Activated CD4-positive, alpha-beta T cell treated with anti-CD3 and anti-CD28 coated beads for 48 hours (primary cell): Measurements from ENCODE around the gene GRID1.
"Not testable (repeated sequence)": the region's sequence is repeated elsewhere in the genome, so short reads cannot be mapped to it uniquely, and the experiment has no call there.

ENCODE experiments used
- DNase-seq: peaks from one replicate; pipeline ENCODE4 v3.0.0-alpha.2; 2020

Gene GRID1

DNA sequence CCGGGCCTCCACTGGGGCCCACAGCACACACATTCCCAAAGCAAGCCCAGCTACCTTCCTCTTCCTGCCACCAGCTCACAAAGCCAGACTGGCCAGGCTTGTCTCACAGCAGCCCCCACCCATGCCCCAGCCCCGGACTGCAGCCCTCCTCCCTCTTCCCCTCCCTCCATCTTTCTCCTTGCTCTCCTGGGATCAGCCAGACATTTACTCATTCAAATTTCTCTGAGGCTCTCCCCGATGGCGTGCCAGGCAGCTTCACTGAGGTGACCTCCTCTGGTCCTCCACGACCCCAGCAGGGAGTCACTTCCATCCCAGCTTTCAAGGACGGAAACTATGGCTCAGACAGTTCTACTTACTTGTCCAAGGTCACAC lies 187.5 kb downstream of the GRID1 start:
- DNase-seq, result no peak

DNA sequence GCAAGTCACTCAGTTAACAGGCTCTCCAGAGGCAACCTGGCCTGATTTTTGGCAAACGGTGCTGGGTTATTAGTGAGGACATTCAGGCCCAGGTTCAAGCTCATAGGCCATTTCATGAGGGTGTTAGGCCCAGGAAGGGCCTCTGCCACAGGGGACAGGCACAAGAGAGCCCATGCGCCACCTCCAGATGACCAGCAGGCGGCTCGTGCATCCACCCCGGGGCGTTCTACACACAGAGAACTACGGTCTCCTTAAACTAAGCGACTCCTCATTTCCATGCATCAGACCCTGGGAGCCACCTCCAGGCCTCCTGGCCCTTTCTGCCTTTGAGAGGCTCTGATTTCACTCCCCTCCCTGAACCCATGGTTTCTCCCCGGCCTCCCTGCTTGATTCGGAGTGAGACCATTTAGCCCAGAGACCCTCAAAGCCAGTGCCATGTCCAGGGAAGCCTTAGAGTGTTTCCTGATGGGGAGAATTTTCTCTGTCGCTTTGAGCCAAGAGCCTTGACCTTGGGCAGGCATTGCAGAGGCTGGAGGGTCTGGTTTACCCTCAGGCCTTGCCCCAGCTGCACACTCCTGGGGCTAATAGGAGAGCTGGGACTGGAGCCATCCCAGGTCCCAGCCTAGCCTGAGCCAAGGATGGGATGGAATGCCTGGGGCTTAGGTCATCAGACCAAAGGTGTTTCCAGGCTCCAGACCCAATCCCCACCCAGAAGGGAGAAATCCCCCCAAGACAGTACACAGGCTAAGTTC lies 188.0 kb downstream of the GRID1 start:
- DNase-seq, result peak; percentile 14

DNA sequence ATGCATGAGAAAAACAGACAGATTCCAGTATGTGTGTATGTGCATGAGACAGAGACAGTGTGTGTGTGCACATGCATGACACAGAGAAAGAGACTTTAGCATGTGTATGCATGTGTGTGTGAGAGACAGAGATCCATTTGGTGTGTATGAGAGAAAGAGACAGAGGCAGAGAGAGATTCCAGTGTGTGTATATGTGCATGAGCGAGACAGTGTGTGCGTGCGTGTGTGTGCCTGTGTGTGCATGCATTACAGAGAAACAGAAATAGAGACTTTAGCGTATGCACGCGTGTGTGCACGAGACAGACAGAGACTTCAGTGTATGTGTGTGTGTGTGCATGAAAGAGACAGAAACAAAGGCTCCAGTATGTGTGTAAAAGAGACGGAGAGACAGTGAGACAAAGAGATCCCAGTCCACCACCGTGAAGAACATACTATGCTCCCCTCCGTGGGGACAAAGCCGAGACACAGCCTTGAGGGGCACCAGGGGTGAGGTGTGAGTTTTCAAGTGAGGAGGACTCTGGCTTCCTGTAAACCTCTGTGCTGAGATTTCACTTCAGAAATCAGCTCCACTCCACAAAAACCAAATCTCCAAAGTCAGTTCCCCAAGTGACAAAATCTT lies 188.9 kb downstream of the GRID1 start:
- DNase-seq, result no peak

DNA sequence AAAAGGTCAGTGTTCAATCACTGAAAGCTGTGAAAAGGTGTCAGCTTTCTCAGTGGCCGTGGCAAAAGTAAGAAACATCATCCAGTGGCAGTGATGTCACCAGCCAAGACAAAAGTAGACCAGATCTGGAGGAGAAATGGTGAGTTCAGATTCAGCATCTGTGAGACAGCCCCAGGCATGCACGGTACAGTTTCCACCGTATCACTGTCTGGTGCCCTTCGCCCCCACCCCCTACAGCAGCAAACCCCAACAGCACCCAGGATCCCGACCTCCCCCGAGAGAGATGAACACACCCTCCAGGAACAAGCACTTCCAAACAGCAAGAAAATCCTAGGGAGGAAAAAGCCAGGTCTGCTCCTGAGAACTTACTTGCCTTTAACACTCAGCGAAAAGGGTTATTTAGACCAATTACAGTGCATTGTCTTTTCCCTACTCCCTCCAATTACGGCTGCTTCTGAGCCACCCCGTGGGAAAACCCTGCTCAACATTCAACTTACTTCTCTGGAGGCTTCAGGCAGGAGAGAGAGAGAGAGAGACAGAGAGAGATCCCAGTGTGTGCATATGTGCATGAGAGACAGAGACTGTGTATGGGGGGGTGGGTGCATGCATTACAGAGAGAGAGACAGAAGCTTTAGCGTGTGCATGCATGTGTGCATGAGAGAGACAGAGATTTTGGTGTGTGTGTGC lies 189.6 kb downstream of the GRID1 start:
- DNase-seq, result no peak

DNA sequence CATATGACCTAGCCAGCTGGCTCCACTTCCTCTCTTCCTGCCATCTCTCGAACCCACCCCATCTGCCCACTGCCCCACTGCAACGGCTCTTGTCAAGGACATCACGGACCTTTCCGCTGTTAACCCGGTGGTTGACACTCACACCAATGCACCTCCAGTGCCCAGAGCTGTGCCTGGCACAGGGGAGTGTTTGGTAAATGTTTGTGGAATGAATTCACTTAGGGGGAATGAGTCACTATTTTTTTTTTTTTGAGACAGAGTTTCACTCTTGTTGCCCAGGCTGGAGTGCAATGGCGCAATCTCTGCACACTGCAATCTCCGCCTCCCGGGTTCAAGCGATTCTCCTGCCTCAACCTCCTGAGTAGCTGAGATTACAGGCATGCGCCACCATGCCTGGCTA lies 191.1 kb downstream of the GRID1 start:
- not testable (repeated sequence) for DNase-seq

DNA sequence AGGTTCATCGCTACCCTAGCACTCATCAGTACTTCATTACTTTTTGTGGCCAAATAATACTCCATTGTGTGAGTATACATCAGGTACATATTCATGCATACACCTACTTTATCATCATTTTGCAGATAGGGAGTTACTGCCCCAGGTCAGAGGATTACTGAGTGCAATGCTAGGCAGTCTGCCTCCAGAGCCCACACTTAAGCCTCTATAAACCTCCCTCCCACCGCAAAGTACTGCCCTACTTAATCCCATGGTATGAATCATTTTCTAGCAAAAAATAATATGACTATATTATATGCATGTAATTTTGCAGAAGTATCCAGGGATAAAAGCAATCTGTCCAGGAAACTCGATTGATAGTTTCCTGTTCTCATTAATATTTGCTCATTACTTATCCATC lies 194.3 kb downstream of the GRID1 start:
- DNase-seq, result no peak

DNA sequence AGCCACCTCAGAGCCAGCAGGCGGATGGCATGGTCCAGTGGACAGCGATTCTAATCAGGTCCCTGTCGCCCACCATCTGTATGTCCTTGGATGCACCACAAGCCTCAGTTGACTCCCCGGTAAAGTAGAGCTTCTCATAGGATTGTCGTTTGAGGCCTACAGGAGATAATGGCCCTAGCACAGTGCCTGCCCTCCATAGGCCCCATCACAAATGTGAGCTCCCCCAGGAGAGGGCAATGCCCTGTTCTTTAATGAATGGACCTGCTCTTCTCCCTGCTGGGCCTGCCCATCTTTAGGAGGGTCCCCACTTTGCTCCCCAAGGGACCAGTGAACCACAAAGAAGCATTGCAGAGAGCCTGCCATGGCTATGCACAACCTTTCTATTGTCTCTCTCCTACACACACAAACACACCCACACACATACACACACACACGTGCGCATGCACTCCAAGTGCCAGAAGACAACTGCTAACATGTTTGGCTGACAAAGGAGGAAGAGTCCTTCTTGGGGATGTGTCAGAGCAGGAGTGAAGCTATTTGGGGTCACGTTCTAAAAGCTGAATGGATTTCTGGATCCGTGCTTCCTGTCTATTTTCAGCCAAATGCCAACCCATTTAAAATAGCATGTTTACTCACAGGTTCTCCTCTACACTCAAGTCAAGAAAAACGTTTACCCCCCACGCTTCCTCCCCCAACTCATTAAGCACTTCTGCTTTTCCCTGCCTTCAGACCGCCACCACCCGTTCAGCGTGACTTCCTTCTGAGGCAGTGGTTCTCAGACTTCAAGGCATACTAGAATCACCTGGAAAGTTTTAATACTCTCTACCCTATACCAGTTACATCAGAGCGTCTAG lies 196.1 kb downstream of the GRID1 start:
- no peak for DNase-seq

DNA sequence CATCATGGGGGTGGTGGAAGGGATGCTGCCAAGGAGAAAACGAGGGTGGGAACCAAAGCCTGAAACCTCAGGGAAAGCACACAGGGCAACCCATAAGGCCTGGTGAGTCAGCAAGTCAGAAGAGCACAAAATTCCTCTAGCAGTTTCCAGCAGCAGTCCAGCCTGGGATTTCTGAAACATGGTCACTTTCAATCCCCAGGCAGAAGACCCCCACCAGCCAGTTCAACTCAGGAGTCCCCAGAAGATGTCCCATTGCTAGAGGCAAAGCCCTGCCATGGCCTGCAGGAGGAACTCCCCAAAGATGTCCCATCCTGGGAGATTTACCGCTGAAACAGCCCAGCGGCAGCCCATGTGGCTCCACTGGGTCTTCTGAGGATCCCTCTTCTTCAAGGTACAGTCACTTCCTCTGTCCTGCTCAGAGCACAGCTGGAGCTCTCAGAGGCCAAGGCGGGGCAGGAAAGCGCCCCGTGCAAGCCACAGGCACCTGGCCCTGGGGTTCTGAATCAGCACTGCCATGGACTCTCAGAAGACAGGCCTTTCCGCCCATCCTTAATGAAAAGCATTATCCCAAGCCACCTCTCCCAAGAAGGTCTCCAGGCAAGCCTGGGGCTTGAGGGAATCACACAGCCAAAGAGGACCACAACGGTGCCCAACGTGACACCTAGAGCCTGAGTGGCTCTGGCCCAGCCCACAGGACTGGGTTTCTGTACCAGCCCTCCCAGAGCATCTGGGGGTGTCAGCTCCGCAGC lies 196.9 kb downstream of the GRID1 start:
- DNase-seq, result no peak

DNA sequence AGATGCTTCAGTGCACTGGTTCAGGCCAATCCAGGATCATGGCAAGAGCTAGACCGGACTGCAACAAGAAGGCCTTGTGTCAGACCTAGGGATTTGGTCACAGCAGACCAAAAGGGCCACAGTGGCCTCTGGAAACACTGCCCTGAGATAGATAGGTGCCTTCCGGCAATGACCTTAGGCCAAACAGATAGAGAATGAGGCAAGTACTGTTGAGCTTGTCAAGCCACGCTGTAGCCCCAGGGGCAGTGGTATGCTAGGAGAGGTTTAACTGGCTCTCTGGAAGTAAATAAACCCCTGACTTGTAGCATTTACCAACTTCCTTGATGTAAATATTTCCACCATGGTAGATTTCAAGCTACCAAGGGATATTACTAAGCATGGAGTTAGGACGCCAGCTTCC lies 197.5 kb downstream of the GRID1 start:
- no peak for DNase-seq

DNA sequence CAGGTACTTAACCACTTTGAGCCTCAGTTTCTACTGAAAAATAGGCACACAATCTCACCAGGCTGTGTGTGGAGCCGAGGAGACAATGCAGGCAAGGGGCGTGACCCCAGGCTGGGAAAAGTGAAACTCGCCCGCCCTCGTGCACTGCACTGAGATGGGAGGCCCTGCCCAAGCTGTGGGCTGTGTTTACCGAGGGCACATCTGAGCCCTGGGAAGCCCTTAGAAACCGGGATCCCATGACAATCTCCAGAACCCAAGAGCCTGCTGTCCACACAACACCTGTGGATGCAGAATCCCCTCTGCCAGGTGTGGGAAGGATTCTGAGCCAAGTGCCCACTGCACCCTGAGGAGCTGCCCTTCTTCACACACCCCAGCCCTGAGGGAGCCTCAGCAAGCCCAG lies 198.3 kb downstream of the GRID1 start:
- no peak for DNase-seq

DNA sequence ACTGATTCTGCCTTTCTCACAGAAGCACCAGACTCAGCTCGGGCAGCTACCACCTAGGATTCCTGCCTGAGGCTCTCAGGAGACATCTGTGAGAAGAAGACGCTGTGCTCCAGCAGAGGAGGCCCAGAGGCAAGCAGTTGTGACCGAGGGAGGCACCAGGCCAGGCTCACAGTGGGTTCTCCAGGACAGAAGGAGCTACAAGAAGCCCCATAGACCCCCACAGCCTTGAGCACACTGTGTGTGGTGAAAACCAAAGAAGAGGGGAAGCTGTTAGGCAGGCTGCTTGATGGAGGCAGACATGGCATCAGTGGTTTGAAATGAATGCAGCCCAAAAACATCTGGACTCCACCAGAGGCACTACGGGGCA lies 198.8 kb downstream of the GRID1 start:
- no peak for DNase-seq

DNA sequence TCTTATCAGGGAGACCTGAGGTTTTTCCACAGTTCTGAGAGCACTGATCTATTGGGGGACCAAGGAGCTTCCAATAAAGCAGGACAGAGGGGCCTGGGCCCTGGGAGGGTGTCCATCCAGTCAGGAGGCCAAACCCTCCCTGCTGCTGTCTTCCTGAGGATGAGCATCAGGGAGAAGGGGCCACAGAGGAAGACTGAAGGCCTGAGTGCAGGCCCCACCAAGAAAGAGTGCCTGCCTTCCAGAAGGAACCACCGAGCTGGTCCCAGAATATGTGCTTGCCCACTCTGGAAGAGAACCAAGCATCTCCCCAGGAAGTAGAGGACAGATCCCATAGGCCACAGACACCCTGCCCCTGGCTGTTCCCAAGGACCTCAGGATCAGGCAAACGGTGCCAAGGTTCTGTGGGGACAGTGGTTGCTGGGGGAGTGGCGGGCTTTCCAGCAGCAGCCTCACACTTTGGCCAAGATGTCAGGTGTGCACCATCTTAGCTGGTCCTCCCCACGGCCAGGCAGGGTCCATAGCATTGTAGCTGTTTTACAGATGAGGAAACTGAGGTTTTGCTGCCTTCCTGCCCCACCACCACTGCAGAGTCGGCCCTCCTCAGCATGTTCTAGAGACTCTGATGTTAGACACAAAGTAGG lies 199.4 kb downstream of the GRID1 start:
- DNase-seq, result no peak

DNA sequence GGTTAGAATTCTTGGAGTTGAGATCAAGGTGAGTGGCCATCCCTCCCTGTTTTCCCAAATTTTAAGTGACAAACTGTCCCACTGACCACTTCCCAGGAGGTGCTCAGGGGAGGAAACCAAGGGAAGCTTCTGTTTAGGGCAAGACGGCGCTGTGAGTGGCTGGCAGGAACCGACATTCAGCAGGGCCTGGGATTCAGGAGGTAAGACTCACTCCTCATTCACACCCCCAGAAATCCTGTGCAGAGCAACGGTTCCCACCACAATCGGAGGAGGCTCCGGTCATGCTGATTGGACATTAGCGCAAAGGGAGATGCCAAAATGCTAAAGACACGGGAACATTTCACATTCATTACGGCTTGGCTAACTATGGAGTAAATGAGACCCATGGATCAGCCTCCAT lies 200.9 kb downstream of the GRID1 start:
- DNase-seq, result no peak

DNA sequence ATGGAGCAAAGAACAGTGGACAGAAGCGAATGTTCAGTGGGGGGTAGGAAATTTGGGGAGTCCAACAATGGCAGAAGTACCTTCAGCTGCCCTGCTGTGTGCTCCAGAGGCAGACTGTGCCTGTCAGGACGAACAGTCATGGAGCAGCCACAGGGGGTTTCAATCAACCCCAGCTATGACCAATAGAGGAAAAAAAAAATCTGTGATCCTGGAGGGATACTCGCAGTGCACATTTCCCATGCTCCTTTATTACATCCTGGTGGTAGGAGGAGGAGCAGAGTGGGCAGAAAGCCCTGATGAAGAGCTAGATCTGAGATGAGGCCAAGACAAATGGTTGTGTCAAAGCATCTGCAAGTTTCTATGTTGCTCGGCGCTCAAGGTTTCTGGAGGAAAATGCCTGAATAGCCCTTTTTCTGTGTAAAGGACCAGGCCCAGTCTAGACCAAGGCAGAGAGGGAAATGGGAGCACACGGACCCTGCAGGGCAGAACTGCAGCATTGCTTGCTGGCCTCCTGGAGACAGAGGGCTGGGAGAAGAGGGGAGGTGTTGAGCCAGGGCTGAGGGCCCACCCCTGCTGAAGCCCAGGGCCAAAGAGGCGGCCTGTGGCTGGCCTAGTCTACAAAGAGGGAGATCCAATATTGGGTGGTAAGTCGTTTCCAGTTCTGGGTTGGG lies 201.5 kb downstream of the GRID1 start:
- DNase-seq, result no peak

DNA sequence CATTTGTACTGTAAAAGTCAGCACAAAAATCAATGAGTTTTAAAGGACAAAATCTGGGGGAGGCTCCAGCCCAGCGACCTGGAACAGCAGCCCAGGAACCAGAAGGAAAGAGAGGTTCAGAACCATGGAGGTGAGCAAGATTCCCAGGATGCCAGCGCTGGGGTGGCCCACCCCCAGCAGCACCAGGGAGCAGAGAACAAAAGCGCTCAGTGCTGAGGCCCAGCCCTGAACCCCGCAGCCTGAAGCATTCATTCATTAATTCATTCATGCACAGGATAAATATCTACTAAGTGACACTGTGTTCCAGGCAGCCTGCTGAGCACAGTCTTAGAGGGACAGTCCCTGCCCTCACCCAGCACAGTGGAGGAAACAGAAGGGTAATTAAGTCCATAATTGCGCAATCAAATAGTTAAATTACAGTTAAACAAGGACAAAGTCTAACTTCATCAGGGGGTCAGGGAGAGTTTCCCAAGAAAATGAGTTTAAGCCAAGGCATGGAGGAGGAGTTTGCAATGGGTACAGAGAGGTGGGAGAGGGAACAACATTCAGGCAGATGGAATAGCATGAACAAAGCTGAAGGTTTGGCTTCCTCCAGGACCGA lies 202.3 kb downstream of the GRID1 start:
- no peak for DNase-seq

DNA sequence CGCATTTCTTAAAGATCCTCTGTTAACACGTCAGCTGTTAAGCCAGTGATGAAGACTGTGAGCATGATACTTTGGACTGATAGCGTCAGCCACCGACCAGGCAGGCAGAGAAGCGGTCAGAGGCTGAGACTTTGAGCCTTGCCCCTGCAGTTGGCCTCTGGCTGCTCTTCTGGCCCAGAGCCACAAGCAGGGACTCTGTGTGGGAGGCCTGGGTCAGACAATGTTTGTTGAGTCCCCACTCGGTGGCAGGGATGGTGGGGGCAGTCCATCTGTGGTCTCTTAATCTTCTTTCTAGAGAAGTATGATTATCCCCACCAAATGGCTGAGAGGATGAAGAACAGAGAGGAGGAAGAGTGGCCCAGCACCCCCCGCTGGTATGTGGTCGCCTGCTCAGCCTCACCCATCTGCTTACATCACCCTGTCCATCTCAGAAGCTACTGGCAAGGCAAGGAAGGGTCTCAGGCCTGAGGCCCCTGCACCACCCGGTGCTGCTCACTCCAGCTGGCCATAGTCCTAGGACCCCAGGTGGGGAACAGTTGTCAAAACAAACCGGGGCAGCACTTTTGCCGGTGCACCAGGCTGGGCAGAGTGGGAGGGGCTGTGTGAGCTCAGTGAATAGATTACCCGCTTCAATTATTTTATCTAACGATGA lies 202.9 kb downstream of the GRID1 start:
- no peak for DNase-seq

DNA sequence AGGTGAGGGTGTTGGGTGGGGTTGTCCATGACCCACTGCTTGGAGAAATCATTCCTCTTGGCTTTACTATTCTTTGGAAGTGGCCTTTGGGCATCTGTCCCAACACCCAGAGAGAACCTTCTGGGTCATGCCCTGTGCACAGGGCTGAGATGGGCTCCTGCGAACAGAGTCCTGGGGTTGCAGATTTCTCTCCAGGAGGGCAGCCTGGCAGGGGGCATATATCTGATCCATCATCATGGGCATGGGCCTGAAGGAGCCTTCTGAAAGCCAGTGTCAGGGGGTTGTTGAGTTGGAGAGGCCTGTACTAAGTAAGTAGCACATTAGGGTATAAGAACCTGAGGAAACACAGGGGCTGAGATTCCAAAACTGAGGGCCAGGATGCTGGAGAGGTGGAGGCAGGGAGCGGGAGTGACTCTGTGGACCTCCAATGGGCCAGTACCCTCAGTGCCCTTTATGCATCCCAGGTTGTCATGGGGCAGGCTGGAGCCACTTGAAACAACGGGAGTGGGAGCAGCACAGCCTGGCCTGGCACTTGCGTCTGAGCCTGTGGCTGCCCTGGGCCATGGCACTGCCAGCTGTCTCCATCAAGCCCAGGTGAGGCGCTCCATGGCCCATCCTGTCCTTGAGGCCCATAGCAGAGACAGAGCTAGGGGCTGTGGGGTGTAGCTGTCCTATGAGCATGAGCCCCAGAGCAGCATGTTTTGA lies 203.7 kb downstream of the GRID1 start:
- DNase-seq, result no peak

DNA sequence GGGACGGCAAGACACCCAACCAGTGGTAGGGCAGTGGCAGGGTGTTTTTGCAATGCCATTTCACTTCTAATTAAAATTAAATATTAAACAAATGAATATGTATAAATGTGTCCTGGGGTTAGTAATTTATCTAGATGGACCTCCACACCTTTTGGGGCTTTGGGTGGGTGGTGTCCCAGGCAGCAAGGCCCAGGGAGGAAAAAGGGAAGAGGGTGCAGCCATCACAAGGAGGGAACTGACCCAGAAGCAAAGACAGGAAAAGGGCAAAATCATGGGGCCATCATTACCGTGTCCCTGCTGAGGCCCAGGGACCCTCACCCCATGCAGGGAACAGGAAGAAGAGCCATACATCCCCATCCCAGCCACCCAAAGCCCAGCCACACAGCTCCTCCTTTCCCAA lies 204.6 kb downstream of the GRID1 start:
- DNase-seq, result no peak

DNA sequence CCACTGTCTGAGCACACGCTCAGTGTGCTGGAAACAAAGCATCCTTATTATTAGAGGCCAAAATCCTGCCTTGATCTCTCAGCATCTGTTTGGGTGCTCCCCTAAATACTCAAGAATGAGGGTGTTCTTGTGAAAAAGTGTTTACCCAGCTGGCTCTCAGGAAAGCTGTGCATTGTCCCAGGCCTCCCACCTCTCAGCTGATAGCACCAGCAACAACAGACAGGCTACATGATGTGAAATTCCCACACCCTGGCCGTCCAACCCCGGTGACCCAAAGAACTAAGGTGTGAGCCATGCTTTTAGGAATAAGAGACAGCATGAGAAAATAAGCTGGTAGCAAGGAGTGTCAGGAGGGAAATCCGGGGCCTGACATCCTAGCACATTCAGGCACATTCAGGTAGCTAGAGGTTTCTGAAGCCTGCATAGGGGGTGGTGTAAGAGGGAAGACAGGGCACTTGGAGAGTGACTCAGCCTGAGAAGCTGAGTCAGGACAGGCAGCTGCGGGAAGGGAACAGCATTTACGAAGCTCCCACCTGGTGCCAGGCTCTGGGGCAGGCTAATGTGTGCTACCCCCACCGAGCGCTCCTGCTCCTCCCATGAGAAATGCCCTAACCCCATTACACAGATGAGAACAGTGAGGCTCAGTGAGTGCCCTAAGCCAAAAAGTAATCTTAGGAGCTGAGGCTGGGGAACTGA lies 205.6 kb downstream of the GRID1 start:
- DNase-seq, result no peak
